Neuronal stem cell (in vitro differentiated cells): Measurements from ENCODE around the gene DOCK4.

Experiments
- DNase-seq: peaks from one replicate; pipeline ENCODE4 v3.0.0-alpha.2; 2013; ENCODE audit warnings: low spot score
- H2AFZ ChIP-seq: one replicate; pipeline ENCODE4 v1.6.1; 2013; ENCODE audit warnings: mild to moderate bottlenecking, low read length, inconsistent platforms
- H2AK5ac ChIP-seq: 2 replicates; pipeline ENCODE4 v1.6.1; 2013; ENCODE audit warnings: low read depth, mild to moderate bottlenecking, inconsistent platforms, low read length, moderate library complexity, mixed read lengths
- H2BK120ac ChIP-seq: 2 replicates; pipeline ENCODE4 v1.6.1; 2013; ENCODE audit warnings: low read depth, mild to moderate bottlenecking, inconsistent platforms, low read length, moderate library complexity, mixed read lengths
- H2BK12ac ChIP-seq: one replicate; pipeline ENCODE4 v1.6.1; 2013; ENCODE audit warnings: low read length, inconsistent platforms
- H2BK15ac ChIP-seq: 2 replicates; pipeline ENCODE4 v1.6.1; 2013; ENCODE audit warnings: mild to moderate bottlenecking, low read length, inconsistent platforms, mixed read lengths
- H2BK5ac ChIP-seq: one replicate; pipeline ENCODE4 v1.6.1; 2013; ENCODE audit warnings: inconsistent platforms, mild to moderate bottlenecking, low read length, moderate library complexity
- H3K14ac ChIP-seq: one replicate; pipeline ENCODE4 v1.6.1; 2013; ENCODE audit warnings: low read length, inconsistent platforms
- H3K18ac ChIP-seq: 2 replicates; pipeline ENCODE4 v1.6.1; 2013; ENCODE audit warnings: low read length, inconsistent platforms
- H3K23ac ChIP-seq: 2 replicates; pipeline ENCODE4 v1.6.1; 2013; ENCODE audit warnings: low read depth, mild to moderate bottlenecking, mixed read lengths, low read length, inconsistent platforms; ENCODE audit not compliant: poor library complexity
- H3K27ac ChIP-seq: replicated peaks from 3 replicates; pipeline ENCODE4 v1.5.1; 2013; ENCODE audit warnings: low read length, inconsistent platforms
- H3K27me3 ChIP-seq, 3 experiments: 2 replicates each; pipeline ENCODE4 v1.6.1; 2013; ENCODE audit warnings: low read length in 3 of 3, mild to moderate bottlenecking in 2 of 3, inconsistent platforms in 1 of 3, low read depth in 1 of 3, mixed read lengths in 1 of 3, moderate library complexity in 1 of 3; ENCODE audit not compliant: control insufficient read depth in 3 of 3, insufficient read depth in 3 of 3
- H3K36me3 ChIP-seq, 2 donors: replicated peaks in 1 of 2; 2 replicates each; pipeline ENCODE4 v1.6.1; 2013; ENCODE audit warnings: low read length in 2 of 2; ENCODE audit not compliant: control insufficient read depth in 2 of 2, insufficient read depth in 2 of 2
- H3K4ac ChIP-seq: 2 replicates; pipeline ENCODE4 v1.6.1; 2013; ENCODE audit warnings: inconsistent platforms, mild to moderate bottlenecking, low read length, moderate library complexity
- H3K4me1 ChIP-seq, 2 donors: 1 replicate in 1 of 2; 2 replicates in 1 of 2; pipeline ENCODE4 v1.6.1; 2013; ENCODE audit warnings: low read length in 2 of 2, low read depth in 1 of 2; ENCODE audit not compliant: control insufficient read depth in 2 of 2, insufficient read depth in 1 of 2
- H3K4me2 ChIP-seq: one replicate; pipeline ENCODE4 v1.6.1; 2013; ENCODE audit warnings: mild to moderate bottlenecking, low read length, inconsistent platforms; ENCODE audit not compliant: insufficient read depth, poor library complexity, severe bottlenecking
- H3K4me3 ChIP-seq, 2 donors: 2 replicates each; pipeline ENCODE4 v1.5.1; 2013; ENCODE audit warnings: low read length in 2 of 2, mild to moderate bottlenecking in 2 of 2, inconsistent platforms in 1 of 2, moderate library complexity in 1 of 2
- H3K79me1 ChIP-seq: one replicate; pipeline ENCODE4 v1.6.1; 2013; ENCODE audit warnings: low read depth, mild to moderate bottlenecking, inconsistent platforms, low read length, moderate library complexity
- H3K9ac ChIP-seq: one replicate; pipeline ENCODE4 v1.6.1; 2013; ENCODE audit warnings: mild to moderate bottlenecking, low read depth, low read length, inconsistent platforms; ENCODE audit not compliant: poor library complexity
- H3K9me3 ChIP-seq, 2 donors: replicated peaks in 1 of 2; 2 replicates each; pipeline versions ENCODE3 to v1.6.1; 2013; ENCODE audit warnings: low read length in 2 of 2, mild to moderate bottlenecking in 2 of 2, inconsistent platforms in 1 of 2, low read depth in 1 of 2, mixed read lengths in 1 of 2, moderate library complexity in 1 of 2; ENCODE audit not compliant: control insufficient read depth in 2 of 2, insufficient read depth in 1 of 2
- H4K8ac ChIP-seq: one replicate; pipeline ENCODE4 v1.6.1; 2013; ENCODE audit warnings: low read depth, mild to moderate bottlenecking, inconsistent platforms, low read length, moderate library complexity
- H4K91ac ChIP-seq: one replicate; pipeline ENCODE4 v1.6.1; 2013; ENCODE audit warnings: low read length, low read depth, mild to moderate bottlenecking, inconsistent platforms; ENCODE audit not compliant: poor library complexity
- WGBS, 2 donors: extraction: QIAGEN DNeasy Blood & Tissue Kit; methylation state at CpG; one replicate each; pipeline ENCODE4 v1.1.7; 2013; ENCODE audit warnings: missing lambda C conversion rate in 2 of 2, mixed read lengths in 1 of 2; ENCODE audit not compliant: insufficient read length in 2 of 2, insufficient replicate concordance in 1 of 2; ENCODE audit errors: extremely low coverage in 2 of 2; 5-methylcytosine and 5-hydroxymethylcytosine counted together

Gene DOCK4

GRCh38 chr7:112104120-112104519 lies 102.1 kb downstream of the DOCK4 start:
- H3K9me3 ChIP-seq = peaks cover 0 to 7% of the 10 kb centered on the region in 2 donors
- H2BK15ac ChIP-seq = no peak overlapping the region
- no peak overlapping the region for H3K4me3 ChIP-seq
- no peak overlapping the region for H2AK5ac ChIP-seq
- no peak overlapping the region for H2AFZ ChIP-seq
- H4K8ac ChIP-seq = no peak overlapping the region
- peaks cover 6 to 9% of the 10 kb centered on the region in 2 donors for H3K4me1 ChIP-seq
- H3K36me3 ChIP-seq = no peaks in the 10 kb centered on the region
- H3K18ac ChIP-seq = no peak overlapping the region
- H2BK5ac ChIP-seq = no peak overlapping the region
- no peak overlapping the region for H4K91ac ChIP-seq
- H3K27me3 ChIP-seq = no peaks in the 10 kb centered on the region
- no peaks in the 10 kb centered on the region for H3K79me1 ChIP-seq
- H3K14ac ChIP-seq = no peak overlapping the region
- H3K27ac ChIP-seq = no peak overlapping the region
- no CpG with 5 or more reads among the region's 2 CpGs for WGBS, 2 donors
- no peak overlapping the region for H3K23ac ChIP-seq
- H2BK120ac ChIP-seq = no peak overlapping the region
- no peak overlapping the region for H3K4ac ChIP-seq
- no peak overlapping the region for H2BK12ac ChIP-seq
- no peak overlapping the region for H3K4me2 ChIP-seq
- no peak for DNase-seq
- no peak overlapping the region for H3K9ac ChIP-seq

- Histone ChIP-seq H3K9me3 (peaks cover 0 to 7% of the 10 kb centered on the region in 2 donors), H2BK120ac (no peak overlapping the region), H3K4me1 (peaks cover 6 to 9% of the 10 kb centered on the region in 2 donors), H3K23ac (no peak overlapping the region), H3K4ac (no peak overlapping the region), H2BK12ac (no peak overlapping the region), H3K14ac (no peak overlapping the region), H4K8ac (no peak overlapping the region), H3K18ac (no peak overlapping the region), H3K27me3 (no peaks in the 10 kb centered on the region), H2AFZ (no peak overlapping the region), H3K79me1 (no peaks in the 10 kb centered on the region), H3K36me3 (no peaks in the 10 kb centered on the region), H3K27ac (no peak overlapping the region), H4K91ac (no peak overlapping the region), H2AK5ac (no peak overlapping the region), H3K9ac (no peak overlapping the region), H3K4me3 (no peak overlapping the region), H3K4me2 (no peak overlapping the region), H2BK15ac (no peak overlapping the region), H2BK5ac (no peak overlapping the region)
- DNase-seq = no peak
- WGBS, 2 donors = no CpG with 5 or more reads among the region's 2 CpGs
Observed at GRCh38 chr7:112103246-112103645, 103.0 kb downstream of the DOCK4 start.

- no CpG with 5 or more reads among the region's 8 CpGs for WGBS, 2 donors
- Histone ChIP-seq H3K4ac (no peak overlapping the region), H2BK12ac (no peak overlapping the region), H3K79me1 (no peaks in the 10 kb centered on the region), H3K9ac (no peak overlapping the region), H4K91ac (no peak overlapping the region), H2AK5ac (no peak overlapping the region), H3K4me3 (no peak overlapping the region), H4K8ac (no peak overlapping the region), H3K36me3 (no peaks in the 10 kb centered on the region), H2BK5ac (no peak overlapping the region), H2BK15ac (no peak overlapping the region), H3K23ac (no peak overlapping the region), H3K14ac (no peak overlapping the region), H3K18ac (no peak overlapping the region), H3K27ac (no peak overlapping the region), H3K4me1 (peaks cover 0 to 2% of the 10 kb centered on the region in 2 donors), H3K4me2 (no peak overlapping the region), H3K9me3 (peaks cover 0 to 7% of the 10 kb centered on the region in 2 donors), H2BK120ac (no peak overlapping the region), H2AFZ (no peak overlapping the region), H3K27me3 (no peaks in the 10 kb centered on the region)
- no peak for DNase-seq
Observed at GRCh38 chr7:112101201-112101846, 104.9 kb downstream of the DOCK4 start.

GRCh38 chr7:112097524-112097923 lies 108.7 kb downstream of the DOCK4 start:
- Histone ChIP-seq H3K9me3 (peaks cover 0 to 11% of the 10 kb centered on the region in 2 donors), H3K4me1 (peaks cover 2 to 4% of the 10 kb centered on the region in 2 donors)
- no CpG with 5 or more reads among the region's 1 CpG for WGBS, 2 donors

More at GRCh38 chr7:112097524-112097923, 108.7 kb downstream of the DOCK4 start:
- H2BK120ac ChIP-seq = no peak overlapping the region
- H2BK12ac ChIP-seq = no peak overlapping the region
- H2AK5ac ChIP-seq = no peak overlapping the region
- no peak overlapping the region for H3K9ac ChIP-seq
- no peak overlapping the region for H3K27ac ChIP-seq
- H3K4me2 ChIP-seq = no peak overlapping the region
- no peak overlapping the region for H4K8ac ChIP-seq
- no peak overlapping the region for H2AFZ ChIP-seq
- H4K91ac ChIP-seq = no peak overlapping the region
- H3K4me3 ChIP-seq = no peak overlapping the region
- H3K23ac ChIP-seq = no peak overlapping the region
- H3K27me3 ChIP-seq = no peaks in the 10 kb centered on the region
- H3K18ac ChIP-seq = no peak overlapping the region
- no peak overlapping the region for H3K4ac ChIP-seq
- no peak overlapping the region for H2BK15ac ChIP-seq
- no peaks in the 10 kb centered on the region for H3K79me1 ChIP-seq
- no peak overlapping the region for H2BK5ac ChIP-seq
- no peaks in the 10 kb centered on the region for H3K36me3 ChIP-seq
- no peak overlapping the region for H3K14ac ChIP-seq
- no peak for DNase-seq
